ENCODE measurements around the gene LRG1. TPM values are rescaled to one million over a fixed set of nuclear protein-coding genes. Genes with fewer than 3 reads are reported as not detected.
A peak's percentile ranks its signal among the peaks of the same experiment; 100 is the strongest.

Gene LRG1
- total and polyA plus RNA-seq, 9 of the 15 experiments (the other 6 are each of a cell fraction or from before 2014, with no cell fraction given), result 1.5 to 11.9 (median 8.7) TPM

GRCh38 chr19:4515732-4516131 lies 24.1 kb downstream of the LRG1 start:
- Histone ChIP-seq H3K36me3 (ENCODE audit: control insufficient read depth, insufficient read depth, low read length) (no peaks in the 10 kb centered on the region), H3K9ac (ENCODE audit: insufficient read depth in 1 of 2, low read depth in 2 of 2, low read length in 2 of 2) (no peak overlapping the region), H3K27ac (ENCODE audit: extremely low read depth, low read depth, low read length) (no peak overlapping the region), H3K4me2 (ENCODE audit: insufficient read depth, low read length) (no peak overlapping the region), H3K4me3 (no peak overlapping the region), H3K9me3 (replicated peaks; ENCODE audit: control insufficient read depth, insufficient read depth, low read depth, low read length) (no peaks in the 10 kb centered on the region), H3K4me1 (replicated peaks in 1 of 2; ENCODE audit: control insufficient read depth in 2 of 2, insufficient read depth in 2 of 2, low read length in 2 of 2) (peaks cover 0 to 30% of the 10 kb centered on the region in 2 experiments; a peak in 2 of 5 replicates), H3K79me2 (ENCODE audit: control insufficient read depth, insufficient read depth, low read length) (no peaks in the 10 kb centered on the region), H2AFZ (ENCODE audit: low read depth, low read length) (no peak overlapping the region), H3K27me3 (ENCODE audit: control insufficient read depth in 2 of 2, insufficient read depth in 2 of 2, low read length in 2 of 2) (peaks cover 24 to 44% of the 10 kb centered on the region in 2 experiments; a peak in 4 of 5 replicates), H4K20me1 (replicated peaks; ENCODE audit: control insufficient read depth, insufficient read depth, low read length) (no peaks in the 10 kb centered on the region), H3K9me1 (ENCODE audit: control insufficient read depth, insufficient read depth, low read length) (no peaks in the 10 kb centered on the region)
- ATAC-seq (no peak), FAIRE-seq (no peak), DNase-seq (ENCODE audit: extremely low read depth in 1 of 4, low spot score in 3 of 4) (no peak)
- 3% methylated on average over 5 of the region's 5 CpGs for WGBS (ENCODE audit: insufficient coverage, low coverage, missing lambda C conversion rate)
- no TSS peak for BruUV-seq (replicated peaks)
- TF ChIP-seq NELFE (IDR thresholded peaks at IDR 0.05; ENCODE audit: insufficient read depth, insufficient read length) (no peak), MLLT1 (IDR thresholded peaks at IDR 0.05) (no peak), CBX5 (IDR thresholded peaks at IDR 0.05; ENCODE audit: borderline replicate concordance, low read depth) (no peak), RBM25 (IDR thresholded peaks at IDR 0.05; ENCODE audit: low read depth, low read length, severe bottlenecking) (peak; percentile 65), NFE2 (IDR thresholded peaks at IDR 0.05; ENCODE audit: low read depth) (no peak), ZC3H4 (CRISPR knock-in tag; IDR thresholded peaks at IDR 0.05; ENCODE audit: borderline replicate concordance) (no peak), ZFP36 (IDR thresholded peaks at IDR 0.05; ENCODE audit: low read depth, low read length, partially characterized antibody) (peak; percentile 63)
- ChIA-PET POLR2A (interaction anchor here (0.6 to 1.2 kb wide), 3 partner anchors 9 to 56 kb away, joined by 3 to 4 read pairs (median 3); no protein-coding TSS in a partner anchor), CTCF (ENCODE audit: low intra/inter-chr PET ratio) (no interaction called here)
- in situ Hi-C loops (cut with MboI) (loop anchor here (5.0 kb wide), 1 partner anchor 243 kb away; no protein-coding TSS in a partner anchor), intact Hi-C loops (cut with micrococcal nuclease) (no loop called here)
